ENCODE measurements around the gene ATP10D.

ATP10D gene

GRCh38 chr4:47579235-47579634 is 94.2 kb downstream of the ATP10D start:
- WGBS, 2 donors (ENCODE audit: extremely low coverage in 2 of 2, insufficient read length in 2 of 2, insufficient replicate concordance in 1 of 2), result no CpG with 5 or more reads among the region's 3 CpGs

GRCh38 chr4:47590325-47590724 is 105.2 kb downstream of the ATP10D start:
- H3K9me3 ChIP-seq (replicated peaks in 1 of 2; ENCODE audit: control insufficient read depth in 2 of 2, insufficient read depth in 1 of 2, low read depth in 1 of 2, low read length in 2 of 2), result no peaks in the 10 kb centered on the region
- no peak overlapping the region for H3K23ac ChIP-seq (ENCODE audit: low read depth, low read length, poor library complexity)
- no peaks in the 10 kb centered on the region for H3K27me3 ChIP-seq (ENCODE audit: control insufficient read depth in 3 of 3, insufficient read depth in 3 of 3, low read depth in 1 of 3, low read length in 3 of 3)
- no peak overlapping the region for H2AFZ ChIP-seq (ENCODE audit: low read length)
- no peak for DNase-seq (ENCODE audit: low spot score)
- H3K79me1 ChIP-seq (ENCODE audit: low read depth, low read length), result no peaks in the 10 kb centered on the region
- no peak overlapping the region for H3K4me2 ChIP-seq (ENCODE audit: insufficient read depth, low read length, poor library complexity, severe bottlenecking)
- no peak overlapping the region for H3K4me3 ChIP-seq (ENCODE audit: low read length in 2 of 2)
- no peaks in the 10 kb centered on the region for H3K4me1 ChIP-seq (ENCODE audit: control insufficient read depth in 2 of 2, insufficient read depth in 1 of 2, low read depth in 1 of 2, low read length in 2 of 2)
- no peak overlapping the region for H2BK120ac ChIP-seq (ENCODE audit: low read depth, low read length)
- H3K36me3 ChIP-seq (replicated peaks in 1 of 2; ENCODE audit: control insufficient read depth in 2 of 2, insufficient read depth in 2 of 2, low read length in 2 of 2), result no peaks in the 10 kb centered on the region
- no peak overlapping the region for H3K14ac ChIP-seq (ENCODE audit: low read length)
- no peak overlapping the region for H2BK15ac ChIP-seq (ENCODE audit: low read length)
- H2AK5ac ChIP-seq (ENCODE audit: low read depth, low read length), result no peak overlapping the region
- H3K9ac ChIP-seq (ENCODE audit: low read depth, low read length, poor library complexity), result no peak overlapping the region
- H2BK5ac ChIP-seq (ENCODE audit: low read length), result no peak overlapping the region
- H3K27ac ChIP-seq (replicated peaks; ENCODE audit: low read length), result no peak overlapping the region
- H2BK12ac ChIP-seq (ENCODE audit: low read length), result no peak overlapping the region
- H3K4ac ChIP-seq (ENCODE audit: low read length), result no peak overlapping the region
- H4K91ac ChIP-seq (ENCODE audit: low read depth, low read length, poor library complexity), result no peak overlapping the region
- H3K18ac ChIP-seq (ENCODE audit: low read length), result no peak overlapping the region
- H4K8ac ChIP-seq (ENCODE audit: low read depth, low read length), result no peak overlapping the region
- no CpG with 5 or more reads among the region's 1 CpG for WGBS, 2 donors (ENCODE audit: extremely low coverage in 2 of 2, insufficient read length in 2 of 2, insufficient replicate concordance in 1 of 2)

More at GRCh38 chr4:47579235-47579634, 94.2 kb downstream of the ATP10D start:
- Histone ChIP-seq H3K9ac (ENCODE audit: low read depth, low read length, poor library complexity) (no peak overlapping the region), H4K91ac (ENCODE audit: low read depth, low read length, poor library complexity) (no peak overlapping the region), H3K23ac (ENCODE audit: low read depth, low read length, poor library complexity) (no peak overlapping the region), H2AFZ (ENCODE audit: low read length) (no peak overlapping the region), H3K4ac (ENCODE audit: low read length) (no peak overlapping the region), H4K8ac (ENCODE audit: low read depth, low read length) (no peak overlapping the region), H2BK12ac (ENCODE audit: low read length) (no peak overlapping the region), H3K4me3 (ENCODE audit: low read length in 2 of 2) (no peak overlapping the region), H2BK5ac (ENCODE audit: low read length) (no peak overlapping the region), H3K36me3 (replicated peaks in 1 of 2; ENCODE audit: control insufficient read depth in 2 of 2, insufficient read depth in 2 of 2, low read length in 2 of 2) (no peaks in the 10 kb centered on the region), H3K27ac (replicated peaks; ENCODE audit: low read length) (no peak overlapping the region), H2BK120ac (ENCODE audit: low read depth, low read length) (no peak overlapping the region), H3K27me3 (ENCODE audit: control insufficient read depth in 3 of 3, insufficient read depth in 3 of 3, low read depth in 1 of 3, low read length in 3 of 3) (no peaks in the 10 kb centered on the region), H3K4me1 (ENCODE audit: control insufficient read depth in 2 of 2, insufficient read depth in 1 of 2, low read depth in 1 of 2, low read length in 2 of 2) (peaks cover 0 to 1% of the 10 kb centered on the region in 2 donors), H2BK15ac (ENCODE audit: low read length) (no peak overlapping the region), H2AK5ac (ENCODE audit: low read depth, low read length) (no peak overlapping the region), H3K79me1 (ENCODE audit: low read depth, low read length) (no peaks in the 10 kb centered on the region), H3K14ac (ENCODE audit: low read length) (no peak overlapping the region), H3K4me2 (ENCODE audit: insufficient read depth, low read length, poor library complexity, severe bottlenecking) (no peak overlapping the region), H3K18ac (ENCODE audit: low read length) (no peak overlapping the region), H3K9me3 (replicated peaks in 1 of 2; ENCODE audit: control insufficient read depth in 2 of 2, insufficient read depth in 1 of 2, low read depth in 1 of 2, low read length in 2 of 2) (no peaks in the 10 kb centered on the region)
- DNase-seq (ENCODE audit: low spot score), result no peak

GRCh38 chr4:47597696-47598095 is 112.6 kb downstream of the ATP10D start:
- no peak overlapping the region for H2AK5ac ChIP-seq (ENCODE audit: low read depth, low read length)
- H3K27me3 ChIP-seq (ENCODE audit: control insufficient read depth in 3 of 3, insufficient read depth in 3 of 3, low read depth in 1 of 3, low read length in 3 of 3), result no peaks in the 10 kb centered on the region
- no peak overlapping the region for H3K18ac ChIP-seq (ENCODE audit: low read length)
- no peak overlapping the region for H3K27ac ChIP-seq (replicated peaks; ENCODE audit: low read length)
- WGBS, 2 donors (ENCODE audit: extremely low coverage in 2 of 2, insufficient read length in 2 of 2, insufficient replicate concordance in 1 of 2), result no CpG with 5 or more reads among the region's 1 CpG
- no peak overlapping the region for H2BK12ac ChIP-seq (ENCODE audit: low read length)
- H3K14ac ChIP-seq (ENCODE audit: low read length), result no peak overlapping the region
- no peak overlapping the region for H4K91ac ChIP-seq (ENCODE audit: low read depth, low read length, poor library complexity)
- H2BK15ac ChIP-seq (ENCODE audit: low read length), result no peak overlapping the region
- no peak for DNase-seq (ENCODE audit: low spot score)
- H3K4ac ChIP-seq (ENCODE audit: low read length), result no peak overlapping the region
- H3K36me3 ChIP-seq (replicated peaks in 1 of 2; ENCODE audit: control insufficient read depth in 2 of 2, insufficient read depth in 2 of 2, low read length in 2 of 2), result no peaks in the 10 kb centered on the region
- H2AFZ ChIP-seq (ENCODE audit: low read length), result no peak overlapping the region
- H2BK5ac ChIP-seq (ENCODE audit: low read length), result no peak overlapping the region
- no peak overlapping the region for H4K8ac ChIP-seq (ENCODE audit: low read depth, low read length)
- no peak overlapping the region for H3K9ac ChIP-seq (ENCODE audit: low read depth, low read length, poor library complexity)
- H2BK120ac ChIP-seq (ENCODE audit: low read depth, low read length), result no peak overlapping the region
- H3K9me3 ChIP-seq (replicated peaks in 1 of 2; ENCODE audit: control insufficient read depth in 2 of 2, insufficient read depth in 1 of 2, low read depth in 1 of 2, low read length in 2 of 2), result no peaks in the 10 kb centered on the region
- no peak overlapping the region for H3K4me3 ChIP-seq (ENCODE audit: low read length in 2 of 2)
- H3K4me1 ChIP-seq (ENCODE audit: control insufficient read depth in 2 of 2, insufficient read depth in 1 of 2, low read depth in 1 of 2, low read length in 2 of 2), result no peaks in the 10 kb centered on the region
- H3K79me1 ChIP-seq (ENCODE audit: low read depth, low read length), result no peaks in the 10 kb centered on the region
- H3K23ac ChIP-seq (ENCODE audit: low read depth, low read length, poor library complexity), result no peak overlapping the region
- no peak overlapping the region for H3K4me2 ChIP-seq (ENCODE audit: insufficient read depth, low read length, poor library complexity, severe bottlenecking)

- H2BK12ac ChIP-seq (ENCODE audit: low read length), result no peak overlapping the region
- H3K4me1 ChIP-seq (ENCODE audit: control insufficient read depth in 2 of 2, insufficient read depth in 1 of 2, low read depth in 1 of 2, low read length in 2 of 2), result no peaks in the 10 kb centered on the region
- H3K36me3 ChIP-seq (replicated peaks in 1 of 2; ENCODE audit: control insufficient read depth in 2 of 2, insufficient read depth in 2 of 2, low read length in 2 of 2), result no peaks in the 10 kb centered on the region
- no peak overlapping the region for H3K9ac ChIP-seq (ENCODE audit: low read depth, low read length, poor library complexity)
- no peak overlapping the region for H3K18ac ChIP-seq (ENCODE audit: low read length)
- H2BK5ac ChIP-seq (ENCODE audit: low read length), result no peak overlapping the region
- H3K27me3 ChIP-seq (ENCODE audit: control insufficient read depth in 3 of 3, insufficient read depth in 3 of 3, low read depth in 1 of 3, low read length in 3 of 3), result no peaks in the 10 kb centered on the region
- no peak overlapping the region for H3K4ac ChIP-seq (ENCODE audit: low read length)
- no peak overlapping the region for H2BK15ac ChIP-seq (ENCODE audit: low read length)
- H3K9me3 ChIP-seq (replicated peaks in 1 of 2; ENCODE audit: control insufficient read depth in 2 of 2, insufficient read depth in 1 of 2, low read depth in 1 of 2, low read length in 2 of 2), result peaks cover 0 to under 1% of the 10 kb centered on the region in 2 donors
- no peak overlapping the region for H3K23ac ChIP-seq (ENCODE audit: low read depth, low read length, poor library complexity)
- H2AK5ac ChIP-seq (ENCODE audit: low read depth, low read length), result no peak overlapping the region
- no CpG with 5 or more reads among the region's 1 CpG for WGBS, 2 donors (ENCODE audit: extremely low coverage in 2 of 2, insufficient read length in 2 of 2, insufficient replicate concordance in 1 of 2)
- H3K79me1 ChIP-seq (ENCODE audit: low read depth, low read length), result no peaks in the 10 kb centered on the region
- no peak overlapping the region for H3K4me3 ChIP-seq (ENCODE audit: low read length in 2 of 2)
- no peak overlapping the region for H2BK120ac ChIP-seq (ENCODE audit: low read depth, low read length)
- no peak overlapping the region for H3K4me2 ChIP-seq (ENCODE audit: insufficient read depth, low read length, poor library complexity, severe bottlenecking)
- H3K14ac ChIP-seq (ENCODE audit: low read length), result no peak overlapping the region
- no peak for DNase-seq (ENCODE audit: low spot score)
- no peak overlapping the region for H2AFZ ChIP-seq (ENCODE audit: low read length)
- H4K91ac ChIP-seq (ENCODE audit: low read depth, low read length, poor library complexity), result no peak overlapping the region
- no peak overlapping the region for H4K8ac ChIP-seq (ENCODE audit: low read depth, low read length)
- no peak overlapping the region for H3K27ac ChIP-seq (replicated peaks; ENCODE audit: low read length)
Measured at GRCh38 chr4:47598320-47598719, 113.2 kb downstream of the ATP10D start.

All from neuronal stem cell (in vitro differentiated cells).